HepG2 (cell line): ENCODE measurements around the gene AARSD1. TPM values are rescaled to one million over a fixed set of nuclear protein-coding genes. Genes with fewer than 3 reads are reported as not detected.
A peak's percentile ranks its signal among the peaks of the same experiment; 100 is the strongest.

Source experiments
- ERF ChIP-seq: IDR thresholded peaks from 2 replicates; pipeline ENCODE4 v1.6.1; 2018; ENCODE audit warnings: missing biosample characterization, missing genetic modification reagents
- FIP1L1 ChIP-seq: fragments of 200-400 bp; formaldehyde crosslinking; IDR thresholded peaks from 2 replicates; pipeline ENCODE4 v1.6.1; 2018; ENCODE audit warnings: low read depth, mild to moderate bottlenecking, low read length, moderate library complexity, borderline replicate concordance; ENCODE audit not compliant: insufficient read depth
- KLF16 ChIP-seq, 2 experiments: sonication (generic) in 1 of 2; formaldehyde crosslinking in 1 of 2; IDR thresholded peaks; 2 replicates each; pipeline versions ENCODE4 v1.6.1 to v1.8.0; 2016 to 2023; ENCODE audit warnings: missing genetic modification reagents in 2 of 2, missing compliant biosample characterization in 1 of 2
- KMT2A ChIP-seq: sonication (generic); formaldehyde crosslinking; IDR thresholded peaks from 2 replicates; pipeline ENCODE4 v1.4.0; 2020; ENCODE audit warnings: missing genetic modification reagents
- PPARG ChIP-seq: conservative IDR thresholded peaks from 2 replicates; pipeline ENCODE4 v1.6.1; 2016; ENCODE audit warnings: missing biosample characterization, missing genetic modification reagents
- RCOR2 ChIP-seq: IDR thresholded peaks from 2 replicates; pipeline ENCODE4 v1.6.1; 2016; ENCODE audit warnings: missing biosample characterization, missing genetic modification reagents
- RFX3 ChIP-seq: IDR thresholded peaks from 2 replicates; pipeline ENCODE4 v1.6.1; 2016; ENCODE audit warnings: missing biosample characterization, missing genetic modification reagents
- RXRB ChIP-seq: IDR thresholded peaks from 2 replicates; pipeline ENCODE4 v1.6.1; 2016; ENCODE audit warnings: borderline replicate concordance, missing genetic modification reagents, missing compliant biosample characterization
- SAP130 ChIP-seq: IDR thresholded peaks from 2 replicates; pipeline ENCODE4 v1.6.1; 2016; ENCODE audit warnings: low read depth
- SRSF1 ChIP-seq: fragments of 200-400 bp; formaldehyde crosslinking; optimal IDR thresholded peaks from 2 replicates; pipeline ENCODE3; 2017; ENCODE audit warnings: mild to moderate bottlenecking, low read depth, low read length, moderate library complexity
- ZMYM3 ChIP-seq: sonication (generic); formaldehyde crosslinking; IDR thresholded peaks from 2 replicates; pipeline ENCODE4 v1.5.1; 2020; ENCODE audit warnings: mild to moderate bottlenecking, missing genetic modification reagents
- ZNF101 ChIP-seq: sonication (generic); formaldehyde crosslinking; IDR thresholded peaks from 2 replicates; pipeline ENCODE4 v1.4.0; 2020; ENCODE audit warnings: mild to moderate bottlenecking, low read depth, missing genetic modification reagents, borderline replicate concordance
- ZNF121 ChIP-seq: sonication (generic); formaldehyde crosslinking; IDR thresholded peaks from 2 replicates; pipeline ENCODE4 v1.5.0; 2020; ENCODE audit warnings: mild to moderate bottlenecking, missing genetic modification reagents
- ZNF609 ChIP-seq: sonication (generic); formaldehyde crosslinking; IDR thresholded peaks from 2 replicates; pipeline ENCODE4 v1.4.0; 2020; ENCODE audit warnings: mild to moderate bottlenecking, missing genetic modification reagents, borderline replicate concordance
- polyA plus RNA-seq, 8 experiments: library from polyadenylated mRNA; depleted of rRNA in 3 of 8; stranded (reverse) in 7 of 8; unstranded in 1 of 8; fragments of >200 nt; fragmentation: Illumina TruSeq in 4 of 8; extraction: Trizol in 4 of 8; gene quantifications; 2 replicates each; pipeline versions ENCODE4 v1.2.1 to v1.2.3, GENCODE V29; 2011 to 2016; ENCODE audit warnings: low read depth in 4 of 8, missing spikeins in 1 of 8, mixed read lengths in 1 of 8; ENCODE audit not compliant: insufficient read depth in 1 of 8
- total RNA-seq, 5 experiments: library from RNA; depleted of rRNA; stranded (reverse); fragments of >200 nt; fragmentation: Illumina TruSeq; extraction: Trizol; gene quantifications; 2 replicates each; pipeline ENCODE4 v1.2.3, GENCODE V29; 2016; ENCODE audit warnings: low read depth in 1 of 5
- TF ChIP-seq, protein P1 (sequence below): IDR thresholded peaks from 2 replicates; pipeline ENCODE4 v1.6.1; 2016
- TF ChIP-seq, protein P2 (sequence below): sonication (generic); formaldehyde crosslinking; IDR thresholded peaks from 2 replicates; pipeline ENCODE4 v1.4.0; 2020; ENCODE audit warnings: missing genetic modification reagents
- TF ChIP-seq, protein P3 (sequence below): sonication (generic); formaldehyde crosslinking; conservative IDR thresholded peaks from 2 replicates; pipeline ENCODE4 v1.5.0; 2020; ENCODE audit warnings: missing genetic modification reagents

The AARSD1 gene
- total and polyA plus RNA-seq, 2 of the 13 experiments (the other 11 are each of a cell fraction or from before 2014, with no cell fraction given): 24.7 to 29.3 TPM

GRCh38 chr17:42920922-42921321, 43.3 kb downstream of the AARSD1 start (continued):
- TF ChIP-seq, protein P1, sequence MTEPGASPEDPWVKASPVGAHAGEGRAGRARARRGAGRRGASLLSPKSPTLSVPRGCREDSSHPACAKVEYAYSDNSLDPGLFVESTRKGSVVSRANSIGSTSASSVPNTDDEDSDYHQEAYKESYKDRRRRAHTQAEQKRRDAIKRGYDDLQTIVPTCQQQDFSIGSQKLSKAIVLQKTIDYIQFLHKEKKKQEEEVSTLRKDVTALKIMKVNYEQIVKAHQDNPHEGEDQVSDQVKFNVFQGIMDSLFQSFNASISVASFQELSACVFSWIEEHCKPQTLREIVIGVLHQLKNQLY: peak; percentile 86
- TF ChIP-seq KLF16 (CRISPR knock-in tag; IDR thresholded peaks at IDR 0.05) (peak in 1 of 2 experiments; percentile 30; a peak in 1 of 4 replicates), SRSF1 (no peak), RCOR2 (CRISPR knock-in tag) (peak; percentile 54; the same call in 1 of the 2 replicates), SAP130 (CRISPR knock-in tag) (peak; percentile 53), PPARG (CRISPR knock-in tag) (0 out of 2 replicates have a peak, but pooled peaks have one; percentile 28), ZNF121 (CRISPR knock-in tag) (no peak; the same call in 1 of the 2 replicates), ZNF101 (CRISPR knock-in tag) (no peak), ERF (peak; percentile 63; the same call in 1 of the 2 replicates), RXRB (CRISPR knock-in tag) (peak; percentile 52; the same call in 1 of the 2 replicates), FIP1L1 (no peak), KMT2A (CRISPR knock-in tag) (0 out of 2 replicates have a peak, but pooled peaks have one; percentile 22), ZMYM3 (CRISPR knock-in tag) (0 out of 2 replicates have a peak, but pooled peaks have one; percentile 4), RFX3 (CRISPR knock-in tag) (no peak), ZNF609 (CRISPR knock-in tag) (0 out of 2 replicates have a peak, but pooled peaks have one; percentile 53)
- TF ChIP-seq, protein P2, sequence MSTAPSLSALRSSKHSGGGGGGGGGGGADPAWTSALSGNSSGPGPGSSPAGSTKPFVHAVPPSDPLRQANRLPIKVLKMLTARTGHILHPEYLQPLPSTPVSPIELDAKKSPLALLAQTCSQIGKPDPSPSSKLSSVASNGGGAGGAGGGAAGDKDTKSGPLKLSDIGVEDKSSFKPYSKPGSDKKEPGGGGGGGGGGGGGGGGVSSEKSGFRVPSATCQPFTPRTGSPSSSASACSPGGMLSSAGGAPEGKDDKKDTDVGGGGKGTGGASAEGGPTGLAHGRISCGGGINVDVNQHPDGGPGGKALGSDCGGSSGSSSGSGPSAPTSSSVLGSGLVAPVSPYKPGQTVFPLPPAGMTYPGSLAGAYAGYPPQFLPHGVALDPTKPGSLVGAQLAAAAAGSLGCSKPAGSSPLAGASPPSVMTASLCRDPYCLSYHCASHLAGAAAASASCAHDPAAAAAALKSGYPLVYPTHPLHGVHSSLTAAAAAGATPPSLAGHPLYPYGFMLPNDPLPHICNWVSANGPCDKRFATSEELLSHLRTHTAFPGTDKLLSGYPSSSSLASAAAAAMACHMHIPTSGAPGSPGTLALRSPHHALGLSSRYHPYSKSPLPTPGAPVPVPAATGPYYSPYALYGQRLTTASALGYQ (CRISPR knock-in tag): 0 out of 2 replicates have a peak, but pooled peaks have one; percentile 17
- TF ChIP-seq, protein P3, sequence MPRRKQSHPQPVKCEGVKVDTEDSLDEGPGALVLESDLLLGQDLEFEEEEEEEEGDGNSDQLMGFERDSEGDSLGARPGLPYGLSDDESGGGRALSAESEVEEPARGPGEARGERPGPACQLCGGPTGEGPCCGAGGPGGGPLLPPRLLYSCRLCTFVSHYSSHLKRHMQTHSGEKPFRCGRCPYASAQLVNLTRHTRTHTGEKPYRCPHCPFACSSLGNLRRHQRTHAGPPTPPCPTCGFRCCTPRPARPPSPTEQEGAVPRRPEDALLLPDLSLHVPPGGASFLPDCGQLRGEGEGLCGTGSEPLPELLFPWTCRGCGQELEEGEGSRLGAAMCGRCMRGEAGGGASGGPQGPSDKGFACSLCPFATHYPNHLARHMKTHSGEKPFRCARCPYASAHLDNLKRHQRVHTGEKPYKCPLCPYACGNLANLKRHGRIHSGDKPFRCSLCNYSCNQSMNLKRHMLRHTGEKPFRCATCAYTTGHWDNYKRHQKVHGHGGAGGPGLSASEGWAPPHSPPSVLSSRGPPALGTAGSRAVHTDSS (CRISPR knock-in tag): no peak
